GM21529 (cell line): ENCODE results near the gene MFSD2B.
"Not testable (repeated sequence)": the region's sequence is repeated elsewhere in the genome, so short reads cannot be mapped to it uniquely, and the experiment has no call there.

Experiments
- ATAC-seq: cut with Tn5 transposase; IDR thresholded peaks from one replicate; pipeline ENCODE4 v1.9.1; 2021; ENCODE audit not compliant: unreplicated experiment

Gene MFSD2B, protein sequence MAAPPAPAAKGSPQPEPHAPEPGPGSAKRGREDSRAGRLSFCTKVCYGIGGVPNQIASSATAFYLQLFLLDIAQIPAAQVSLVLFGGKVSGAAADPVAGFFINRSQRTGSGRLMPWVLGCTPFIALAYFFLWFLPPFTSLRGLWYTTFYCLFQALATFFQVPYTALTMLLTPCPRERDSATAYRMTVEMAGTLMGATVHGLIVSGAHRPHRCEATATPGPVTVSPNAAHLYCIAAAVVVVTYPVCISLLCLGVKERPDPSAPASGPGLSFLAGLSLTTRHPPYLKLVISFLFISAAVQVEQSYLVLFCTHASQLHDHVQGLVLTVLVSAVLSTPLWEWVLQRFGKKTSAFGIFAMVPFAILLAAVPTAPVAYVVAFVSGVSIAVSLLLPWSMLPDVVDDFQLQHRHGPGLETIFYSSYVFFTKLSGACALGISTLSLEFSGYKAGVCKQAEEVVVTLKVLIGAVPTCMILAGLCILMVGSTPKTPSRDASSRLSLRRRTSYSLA

GRCh38 chr2:24009680-24010476, at the start of gene MFSD2B:
MFSD2B (plus strand) TSS chr2:24010085; CDS start chr2:24010097, 12 bp downstream.
- ATAC-seq: no peak

- no peak for ATAC-seq
Measured at GRCh38 chr2:23967846-23968245, 42.0 kb upstream of the MFSD2B start.

- no peak for ATAC-seq
Measured at GRCh38 chr2:23976883-23977282, 33.0 kb upstream of the MFSD2B start.

- ATAC-seq: no peak
Measured at GRCh38 chr2:23988371-23988770, 21.5 kb upstream of the MFSD2B start.

DNA sequence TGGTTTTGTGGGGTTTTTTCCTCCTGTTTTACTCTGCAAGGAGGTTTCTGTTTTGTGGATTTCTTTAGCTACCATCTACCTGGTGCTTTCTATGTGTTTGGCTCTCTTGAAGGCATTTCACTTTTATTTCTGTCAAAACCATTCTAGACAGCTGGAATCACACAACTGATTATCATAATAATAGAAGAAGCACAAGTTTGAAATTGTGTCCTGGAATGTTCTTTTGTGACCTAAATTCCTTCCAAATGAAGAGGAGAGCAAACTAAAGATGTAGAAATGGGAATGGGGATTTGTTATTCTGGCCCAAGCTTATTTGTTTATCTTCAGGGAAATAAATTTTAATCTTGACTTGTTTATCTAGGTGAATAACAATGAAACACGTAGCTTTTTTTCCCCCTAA, 17.0 kb upstream of the MFSD2B start:
- ATAC-seq: no peak

DNA sequence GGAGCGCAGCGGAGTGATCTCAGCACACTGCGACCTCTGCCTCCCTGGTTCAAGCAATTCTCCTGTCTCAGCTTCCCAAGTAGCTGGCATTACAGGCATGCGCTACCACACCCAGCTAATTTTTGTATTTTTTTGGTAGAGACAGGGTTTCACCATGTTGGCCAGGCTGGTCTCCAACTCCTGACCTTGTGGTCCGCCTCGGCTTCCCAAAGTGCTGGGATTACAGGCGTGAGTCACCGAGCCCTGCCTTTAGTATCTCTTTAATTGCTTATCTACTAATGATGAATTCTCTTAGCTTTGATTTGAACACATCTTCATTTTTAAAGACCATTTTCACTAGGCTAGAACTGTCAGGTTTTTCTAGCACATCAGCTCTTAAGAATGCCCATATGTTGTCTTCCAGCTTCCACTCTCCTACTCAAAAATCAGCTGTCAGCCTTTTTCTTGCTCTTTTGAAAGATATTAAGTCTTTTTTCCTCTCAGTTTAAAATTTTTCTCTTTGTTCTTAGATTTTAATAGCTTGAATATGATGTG, 16.1 kb upstream of the MFSD2B start:
- no peak for ATAC-seq

DNA sequence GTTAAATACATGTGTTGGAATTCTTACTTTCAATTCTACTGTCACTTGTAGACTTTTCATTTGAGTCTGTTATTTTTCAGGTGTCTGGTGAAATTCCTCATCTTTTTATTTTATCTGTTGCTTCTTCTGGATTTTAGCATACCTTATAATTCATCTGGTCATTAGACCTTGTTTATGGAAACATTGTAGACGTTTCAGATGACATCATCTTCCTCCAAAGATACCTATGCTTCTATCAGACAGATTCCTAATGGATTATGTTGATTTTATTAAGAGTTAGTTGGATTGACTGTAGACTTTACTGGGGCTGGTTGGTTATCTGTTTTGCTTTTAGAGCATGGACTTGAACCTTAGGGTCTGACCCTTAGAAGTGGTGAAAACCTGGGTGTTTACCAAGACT, 15.3 kb upstream of the MFSD2B start:
- no peak for ATAC-seq

DNA sequence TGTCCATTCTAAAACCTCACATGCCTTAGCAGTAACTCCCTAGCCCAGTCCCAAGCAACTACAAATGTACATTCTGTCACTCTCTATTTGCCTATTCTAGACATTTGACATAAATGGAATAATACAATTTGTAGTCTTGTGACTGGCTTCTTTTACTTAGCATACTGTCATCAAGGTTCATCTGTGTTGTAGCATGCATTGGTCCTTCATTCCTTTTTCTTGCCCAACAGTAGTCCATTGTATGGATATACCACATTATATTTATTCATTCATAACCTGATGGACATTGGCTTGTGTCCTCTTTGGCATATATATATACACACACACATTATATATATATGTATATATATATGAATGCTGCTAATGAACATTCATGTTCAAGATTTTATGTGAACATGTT, 2.2 kb upstream of the MFSD2B start:
- no peak for ATAC-seq

GRCh38 chr2:24008672-24009366, 1.1 kb upstream of the MFSD2B start:
- ATAC-seq: no peak

GRCh38 chr2:24009367-24009679, 562 bp upstream of the MFSD2B start:
- ATAC-seq: no peak

- no peak for ATAC-seq
Measured at GRCh38 chr2:24010477-24011249, 778 bp downstream of the MFSD2B start.

- ATAC-seq: no peak
Measured at GRCh38 chr2:24011250-24012104, 1.6 kb downstream of the MFSD2B start.

GRCh38 chr2:24012521-24013188, 2.8 kb downstream of the MFSD2B start:
- no peak for ATAC-seq

DNA sequence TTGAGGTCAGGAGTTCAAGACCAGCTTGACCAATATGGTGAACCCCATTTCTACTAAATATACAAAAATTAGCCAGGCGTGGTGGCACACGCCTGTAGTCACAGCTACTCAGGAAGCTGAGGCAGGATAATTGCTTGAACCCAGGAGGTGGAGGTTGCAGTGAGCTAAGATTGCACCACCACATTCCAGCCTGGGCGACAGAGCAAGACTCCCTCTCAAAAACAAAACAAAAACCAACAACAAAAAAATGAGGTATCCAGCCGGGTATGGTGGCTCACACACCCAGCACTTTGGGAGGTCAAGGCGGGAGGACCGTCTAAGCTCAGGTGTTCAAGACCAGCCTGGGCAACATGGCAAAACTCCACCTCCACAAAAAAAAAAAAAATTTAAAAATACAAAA, 5.0 kb downstream of the MFSD2B start:
- not testable (repeated sequence) for ATAC-seq

DNA sequence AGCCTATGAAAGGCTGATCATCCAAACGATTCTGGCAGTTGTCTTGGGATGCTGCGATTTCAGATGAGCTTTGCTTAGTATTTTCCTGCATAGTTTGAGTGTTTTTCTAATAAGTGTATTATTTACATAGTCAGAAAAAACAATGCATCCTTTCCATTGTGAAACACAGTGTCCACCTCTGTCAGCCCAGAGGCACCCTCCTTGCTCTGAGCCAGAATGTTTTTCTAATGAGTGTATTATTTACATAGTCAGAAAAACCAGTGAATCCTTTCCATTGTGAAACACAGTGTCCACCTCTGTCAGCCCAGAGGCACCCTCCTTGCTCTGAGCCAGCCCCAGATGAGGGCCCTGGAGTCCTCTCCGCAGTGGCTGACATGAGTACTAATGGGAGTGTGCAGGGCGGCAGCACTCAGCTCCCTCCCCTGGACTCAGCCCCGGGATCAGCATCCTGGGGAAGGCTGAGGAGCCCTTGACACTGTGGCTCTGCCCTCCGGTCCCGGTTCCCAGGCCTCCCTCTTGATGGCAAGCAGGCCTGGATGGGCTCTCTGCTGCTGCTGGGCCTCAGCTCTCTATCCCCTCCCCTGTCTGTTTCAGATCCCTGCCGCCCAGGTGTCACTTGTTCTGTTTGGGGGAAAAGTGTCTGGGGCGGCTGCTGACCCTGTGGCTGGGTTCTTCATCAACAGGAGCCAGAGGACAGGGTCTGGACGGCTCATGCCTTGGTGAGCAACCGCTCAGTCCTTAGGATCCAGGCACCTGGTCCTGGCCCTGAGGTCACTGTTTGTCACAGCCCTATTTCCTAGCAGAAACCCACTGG, 5.9 kb downstream of the MFSD2B start:
- ATAC-seq: no peak

DNA sequence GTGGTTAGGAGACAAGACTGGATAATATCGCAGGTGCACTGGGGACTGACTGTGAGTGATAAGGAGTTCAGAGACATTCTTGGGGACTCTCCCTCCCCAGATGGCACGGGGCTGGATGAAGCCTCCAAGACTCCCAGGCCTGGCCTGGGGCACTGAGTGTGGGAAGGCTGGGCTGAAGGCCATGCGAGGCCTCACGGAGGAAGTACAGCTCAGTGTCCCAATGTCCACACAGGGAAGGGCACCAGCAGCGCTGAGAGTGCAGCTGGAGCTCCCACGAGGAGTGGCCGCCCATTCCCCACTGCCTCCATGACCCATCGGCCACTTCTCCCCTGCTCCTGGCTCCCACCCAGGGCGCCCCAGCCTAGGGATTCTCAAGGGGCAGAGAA, 6.5 kb downstream of the MFSD2B start:
- ATAC-seq: no peak

- ATAC-seq: no peak
Measured at GRCh38 chr2:24016853-24017703, 7.2 kb downstream of the MFSD2B start.
